Measurements from ENCODE around the gene EZR.

GRCh38 chr6:158808941-158809678 is 10.1 kb downstream of the EZR start:
- TF ChIP-seq EZH2 (IDR thresholded peaks at IDR 0.05; ENCODE audit: borderline replicate concordance, control insufficient read depth, low read depth, low read length) (no peak), CTCF (IDR thresholded peaks at IDR 0.05 in 2 of 3, conservative IDR thresholded peaks at IDR 0.05 in 1 of 3; ENCODE audit: control insufficient read depth in 2 of 3, extremely low read depth in 1 of 3, insufficient read depth in 1 of 3, low read depth in 3 of 3, low read length in 3 of 3) (no peak), PAX5 (IDR thresholded peaks at IDR 0.05; ENCODE audit: borderline replicate concordance, low read depth, low read length) (peak; percentile 94)
